Fibroblast of lung (primary cell): ENCODE results near the gene MKRN2. TPM values are rescaled to one million over a fixed set of nuclear protein-coding genes. Genes with fewer than 3 reads are reported as not detected.

ENCODE experiments used
- DNase-seq, 2 donors: peaks; one replicate each; pipeline versions ENCODE4 v3.0.0 to v3.0.0-alpha.2; 2010; ENCODE audit warnings: low read depth in 2 of 2
- H2AFZ ChIP-seq: 2 replicates; pipeline ENCODE4 v1.5.1; 2012; ENCODE audit warnings: low read length, control low read depth, inconsistent platforms
- H3K27ac ChIP-seq: 2 replicates; pipeline ENCODE4 v1.5.1; 2011; ENCODE audit warnings: low read length, control low read depth; ENCODE audit not compliant: insufficient read depth
- H3K27me3 ChIP-seq: 2 replicates; pipeline ENCODE4 v1.5.1; 2011; ENCODE audit warnings: mild to moderate bottlenecking, low read length; ENCODE audit not compliant: control insufficient read depth, insufficient read depth
- H3K36me3 ChIP-seq: 2 replicates; pipeline ENCODE4 v1.5.1; 2011; ENCODE audit warnings: low read length; ENCODE audit not compliant: control insufficient read depth, insufficient read depth
- H3K4me1 ChIP-seq: 2 replicates; pipeline ENCODE4 v1.5.1; 2011; ENCODE audit warnings: low read length; ENCODE audit not compliant: control insufficient read depth, insufficient read depth; ENCODE audit errors: extremely low read depth
- H3K4me2 ChIP-seq: 2 replicates; pipeline ENCODE4 v1.5.1; 2011; ENCODE audit warnings: low read length, control low read depth; ENCODE audit not compliant: insufficient read depth; ENCODE audit errors: extremely low read depth
- H3K4me3 ChIP-seq, 4 experiments: fragments of 200-600 bp in 1 of 4; sonication (generic) in 1 of 4; replicated peaks in 1 of 4; 2 replicates each; pipeline ENCODE4 v1.5.1; 2011 to 2016; ENCODE audit warnings: low read length in 4 of 4, low read depth in 3 of 4, mild to moderate bottlenecking in 3 of 4, control low read depth in 2 of 4, inconsistent platforms in 1 of 4, mixed read lengths in 1 of 4; ENCODE audit not compliant: insufficient read depth in 1 of 4; ENCODE audit errors: control extremely low read depth in 1 of 4
- H3K79me2 ChIP-seq: 2 replicates; pipeline ENCODE4 v1.5.1; 2012; ENCODE audit warnings: mild to moderate bottlenecking, low read length, inconsistent platforms; ENCODE audit not compliant: control insufficient read depth, insufficient read depth
- H3K9ac ChIP-seq: 2 replicates; pipeline ENCODE4 v1.5.1; 2011; ENCODE audit warnings: mild to moderate bottlenecking, low read length, control low read depth; ENCODE audit not compliant: insufficient read depth
- H3K9me3 ChIP-seq: 2 replicates; pipeline ENCODE4 v1.5.1; 2012; ENCODE audit warnings: low read depth, low read length; ENCODE audit not compliant: control insufficient read depth, insufficient read depth
- H4K20me1 ChIP-seq: 2 replicates; pipeline ENCODE4 v1.5.1; 2011; ENCODE audit warnings: low read length; ENCODE audit not compliant: control insufficient read depth, insufficient read depth; ENCODE audit errors: extremely low read depth
- CTCF ChIP-seq, 2 donors: IDR thresholded peaks in 1 of 2; conservative IDR thresholded peaks in 1 of 2; 1 replicate in 1 of 2; 2 replicates in 1 of 2; pipeline ENCODE4 v1.5.1; 2011 to 2012; ENCODE audit warnings: low read length in 2 of 2, control low read depth in 1 of 2, inconsistent platforms in 1 of 2, low read depth in 1 of 2, mild to moderate bottlenecking in 1 of 2
- EZH2 ChIP-seq: IDR thresholded peaks from 2 replicates; pipeline ENCODE4 v1.5.1; 2012; ENCODE audit warnings: low read length, control low read depth, mild to moderate bottlenecking; ENCODE audit errors: missing control alignments
- polyA plus RNA-seq, 2 donors: library from polyadenylated mRNA; depleted of rRNA in 1 of 2; stranded (reverse) in 1 of 2; unstranded in 1 of 2; fragments of >200 nt; gene quantifications; 2 replicates each; pipeline ENCODE4 v1.2.1, GENCODE V29; 2011 to 2012; ENCODE audit warnings: missing spikeins in 1 of 2
- total RNA-seq: library from RNA; depleted of rRNA; stranded (reverse); fragments of >200 nt; gene quantifications from 2 replicates; pipeline ENCODE4 v1.2.1, GENCODE V29; 2014

Gene MKRN2
- total and polyA plus RNA-seq, 2 donors (not counting 1 experiment from before 2014, with no cell fraction given), result 37.7 to 48.1 TPM

- no peak overlapping the region for H3K9ac ChIP-seq
- DNase-seq, result peak in 1 of 2 donors; percentile 50
- H3K79me2 ChIP-seq, result peaks cover 1% of the 10 kb centered on the region
- H3K27ac ChIP-seq, result no peak overlapping the region
- no peaks in the 10 kb centered on the region for H3K27me3 ChIP-seq
- no peaks in the 10 kb centered on the region for H3K9me3 ChIP-seq
- no peak overlapping the region for H3K4me3 ChIP-seq
- H3K36me3 ChIP-seq, result peaks cover 27% of the 10 kb centered on the region
- H4K20me1 ChIP-seq, result no peaks in the 10 kb centered on the region
- no peak overlapping the region for H2AFZ ChIP-seq
- peak overlapping the region; percentile 10 for H3K4me2 ChIP-seq
- no peak for TF ChIP-seq EZH2
- H3K4me1 ChIP-seq, result peaks cover 2% of the 10 kb centered on the region
Measured at GRCh38 chr3:12588039-12589009, 31.4 kb downstream of the MKRN2 start.

- H3K36me3 ChIP-seq, result peaks cover 15% of the 10 kb centered on the region
- no peak for DNase-seq
- H3K4me1 ChIP-seq, result peaks cover 2% of the 10 kb centered on the region
Measured at GRCh38 chr3:12590096-12590495, 33.2 kb downstream of the MKRN2 start.

GRCh38 chr3:12591456-12591855, 34.6 kb downstream of the MKRN2 start:
- H3K36me3 ChIP-seq, result peaks cover 10% of the 10 kb centered on the region
- no peaks in the 10 kb centered on the region for H4K20me1 ChIP-seq
- H3K27me3 ChIP-seq, result no peaks in the 10 kb centered on the region
- no peak overlapping the region for H3K9ac ChIP-seq
- H3K9me3 ChIP-seq, result no peaks in the 10 kb centered on the region
- H2AFZ ChIP-seq, result no peak overlapping the region
- peaks cover 1% of the 10 kb centered on the region for H3K79me2 ChIP-seq
- TF ChIP-seq CTCF (conservative IDR thresholded peaks at IDR 0.05 in 1 of 2, IDR thresholded peaks at IDR 0.05 in 1 of 2; ENCODE audit: low read depth in 1 of 2, low read length in 2 of 2), result no peak
- TF ChIP-seq EZH2, result no peak
- no peak overlapping the region for H3K4me2 ChIP-seq
- H3K27ac ChIP-seq, result no peak overlapping the region
- no peak for DNase-seq
- no peak overlapping the region for H3K4me3 ChIP-seq
- peaks cover 2% of the 10 kb centered on the region for H3K4me1 ChIP-seq

More at GRCh38 chr3:12590096-12590495, 33.2 kb downstream of the MKRN2 start:
- Histone ChIP-seq H4K20me1 (no peaks in the 10 kb centered on the region), H3K27ac (no peak overlapping the region), H3K79me2 (peaks cover 1% of the 10 kb centered on the region), H3K9ac (no peak overlapping the region), H3K4me2 (no peak overlapping the region), H3K4me3 (no peak overlapping the region), H3K9me3 (no peaks in the 10 kb centered on the region), H2AFZ (no peak overlapping the region), H3K27me3 (no peaks in the 10 kb centered on the region)
- TF ChIP-seq EZH2 (no peak), CTCF (conservative IDR thresholded peaks at IDR 0.05 in 1 of 2, IDR thresholded peaks at IDR 0.05 in 1 of 2; ENCODE audit: low read depth in 1 of 2, low read length in 2 of 2) (no peak)
